Muscle of arm (tissue), 12 donors: Measurements from ENCODE around the gene LRGUK. TPM values are rescaled to one million over a fixed set of nuclear protein-coding genes. Genes with fewer than 3 reads are reported as not detected.

Experiments
- DNase-seq: peaks from one replicate; pipeline ENCODE4 v3.0.0-alpha.2; 2013
- polyA plus RNA-seq, 12 donors: library from polyadenylated mRNA; unstranded; fragments of 120-200 nt; gene quantifications; one replicate each; pipeline ENCODE4 v1.2.1, GENCODE V29; 2013; ENCODE audit not compliant: insufficient read length in 12 of 12

The LRGUK gene
- polyA plus RNA-seq, 12 donors: 0.23 to 2.4 (median 0.85) TPM; not detected in 2

- no peak for DNase-seq
Observed at GRCh38 chr7:134301592-134301991, 174.5 kb downstream of the LRGUK start.

- no peak for DNase-seq
Observed at GRCh38 chr7:134302120-134302519, 175.0 kb downstream of the LRGUK start.

DNA sequence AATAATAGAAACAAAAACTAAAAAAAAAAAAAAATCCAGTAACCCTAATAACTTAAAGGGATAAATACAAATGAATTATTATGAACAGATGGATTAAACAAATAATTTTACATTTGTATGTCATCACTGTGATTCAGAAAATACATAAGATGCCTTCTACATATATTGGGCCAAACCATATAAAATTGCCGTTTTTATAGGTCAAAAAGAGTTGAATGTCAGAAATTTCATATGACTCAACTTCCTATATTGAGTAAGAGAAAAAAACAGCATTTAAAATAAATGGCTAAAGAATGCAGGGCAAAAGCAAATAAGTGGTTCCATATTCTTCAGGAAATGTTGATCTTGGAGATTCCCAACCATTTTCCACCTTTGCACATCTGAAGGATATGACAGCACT is 180.2 kb downstream of the LRGUK start:
- no peak for DNase-seq

- DNase-seq: no peak
Observed at GRCh38 chr7:134308548-134308947, 181.4 kb downstream of the LRGUK start.

DNA sequence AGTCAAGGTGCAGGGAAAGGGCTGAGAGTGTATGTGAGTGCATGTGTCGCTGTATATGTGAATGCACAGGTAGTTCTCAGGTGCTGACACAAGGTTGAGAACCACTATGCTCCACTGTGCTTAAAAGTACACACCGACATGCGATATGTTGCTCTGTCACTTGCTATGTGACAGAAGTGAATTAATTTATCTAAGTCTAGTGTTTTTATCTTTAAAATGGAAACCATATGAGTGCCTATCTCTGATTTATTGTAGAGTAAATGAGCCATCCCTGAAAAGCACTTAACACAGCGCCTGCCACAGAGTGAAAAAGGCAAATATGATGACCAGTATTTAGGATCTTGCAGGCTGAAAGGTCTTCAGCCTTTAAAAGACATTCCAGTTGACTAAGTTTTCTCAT is 184.7 kb downstream of the LRGUK start:
- DNase-seq: no peak

GRCh38 chr7:134312717-134313116 is 185.6 kb downstream of the LRGUK start:
- DNase-seq: no peak

GRCh38 chr7:134313543-134313942 is 186.4 kb downstream of the LRGUK start:
- no peak for DNase-seq

Other genes starting within 250 kb of the LRGUK start
- gene SLC35B4, start 189.6 kb downstream of the LRGUK start, polyA plus RNA-seq: 10 to 100 TPM in 7 of 12 donors, 1 to 10 TPM in 4, not detected in 1; 8.3 to 19.0 (median 11.5) TPM